ENCODE measurements around the gene FGD4.

DNA sequence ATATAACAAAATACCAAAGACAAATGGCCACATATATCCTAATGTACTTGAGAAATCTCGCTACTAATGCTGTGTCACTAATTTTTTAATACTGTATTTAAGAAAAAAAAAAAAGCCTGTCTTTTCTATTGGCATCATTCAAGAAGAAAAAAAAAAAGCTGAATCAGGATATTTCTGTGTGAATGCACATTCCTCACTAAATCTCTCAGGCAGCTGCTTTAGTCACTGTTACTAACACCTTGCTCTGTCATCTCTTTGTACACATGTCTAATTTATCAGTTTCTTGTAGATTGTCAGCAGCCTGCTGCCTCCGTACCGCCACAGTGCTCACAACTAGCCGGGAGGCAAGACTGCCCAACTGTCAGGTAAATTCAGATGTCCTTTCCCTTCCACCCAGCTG lies 32.0 kb upstream of the FGD4 start:
- TF ChIP-seq CTCF (IDR thresholded peaks at IDR 0.05), result no peak
- no peak for TF ChIP-seq POLR2A (IDR thresholded peaks at IDR 0.05; ENCODE audit: low read depth)
- no peak for TF ChIP-seq POLR2AphosphoS5 (IDR thresholded peaks at IDR 0.05)
